Dedifferentiated amniotic fluid mesenchymal stem cell (primary cell): ENCODE data around the gene LIN7A.
"Not testable (repeated sequence)": the region's sequence is repeated elsewhere in the genome, so short reads cannot be mapped to it uniquely, and the experiment has no call there.

ENCODE experiments used
- DNase-seq: peaks from one replicate; pipeline ENCODE4 v3.0.0-alpha.2; 2016; ENCODE audit errors: extremely low spot score

LIN7A gene

DNA sequence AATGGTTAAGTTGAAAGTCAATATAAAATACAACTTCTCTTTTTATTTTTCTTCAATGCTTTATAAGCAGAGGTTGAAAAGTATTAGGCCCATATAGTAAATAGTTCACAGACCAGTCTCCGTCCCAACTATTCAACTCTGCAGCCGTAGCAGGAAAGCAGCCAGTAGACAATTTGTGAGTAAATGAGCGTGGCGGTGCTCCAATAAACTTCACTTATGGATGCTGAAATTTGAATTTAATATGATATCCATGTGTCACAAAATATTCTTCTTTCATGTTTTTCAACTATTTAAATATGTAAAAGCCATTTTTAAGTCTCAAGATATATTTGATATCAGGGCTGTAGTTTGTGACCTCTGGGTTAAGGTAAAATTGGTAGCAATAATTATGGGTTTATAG, 17.7 kb downstream of the LIN7A start:
- no peak for DNase-seq

- no peak for DNase-seq
Measured at GRCh38 chr12:80917651-80918050, 20.1 kb downstream of the LIN7A start.

DNA sequence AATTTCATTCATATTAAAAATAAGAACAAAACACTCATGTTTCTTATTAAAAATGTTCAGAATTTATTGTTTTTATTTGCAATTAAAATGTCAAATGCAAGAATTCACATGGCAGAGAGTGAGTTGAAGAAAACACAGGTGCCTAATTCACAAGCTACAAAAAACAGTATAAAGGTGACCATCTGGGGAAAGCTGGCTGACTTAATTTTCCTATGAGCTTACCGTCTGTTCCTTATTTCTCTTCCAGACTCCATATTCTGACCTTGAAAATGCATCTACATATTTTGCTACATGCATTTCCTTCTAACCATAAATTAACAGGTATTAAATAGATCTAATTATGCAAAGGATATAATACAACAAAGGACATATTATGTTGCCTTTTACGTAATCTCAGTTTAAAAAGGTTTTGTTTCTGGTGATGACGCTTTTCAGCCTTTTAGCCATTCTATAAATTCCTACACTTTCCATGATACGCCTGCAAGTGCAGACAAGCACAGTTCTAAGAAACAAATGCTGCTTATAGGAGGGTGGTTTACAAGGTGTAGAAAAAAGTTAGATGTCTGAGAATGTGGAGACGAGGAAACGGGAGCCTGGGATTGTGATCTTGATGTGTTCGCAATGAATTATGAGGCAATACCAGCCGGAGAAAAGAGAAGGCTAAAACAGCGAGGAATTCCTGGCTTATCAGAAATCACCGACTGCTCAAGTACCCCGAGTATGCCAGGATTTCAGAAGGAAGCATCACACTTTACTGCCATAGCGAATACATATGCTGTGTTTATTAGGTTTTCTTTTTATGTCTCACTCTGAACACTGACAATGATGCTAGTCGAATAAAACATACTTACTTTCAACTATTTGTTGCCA, 24.6 kb downstream of the LIN7A start:
- DNase-seq, result no peak

- DNase-seq, result no peak
Measured at GRCh38 chr12:80909370-80909769, 28.4 kb downstream of the LIN7A start.

- no peak for DNase-seq
Measured at GRCh38 chr12:80902711-80903110, 35.0 kb downstream of the LIN7A start.

GRCh38 chr12:80901661-80902060, 36.1 kb downstream of the LIN7A start:
- no peak for DNase-seq

DNA sequence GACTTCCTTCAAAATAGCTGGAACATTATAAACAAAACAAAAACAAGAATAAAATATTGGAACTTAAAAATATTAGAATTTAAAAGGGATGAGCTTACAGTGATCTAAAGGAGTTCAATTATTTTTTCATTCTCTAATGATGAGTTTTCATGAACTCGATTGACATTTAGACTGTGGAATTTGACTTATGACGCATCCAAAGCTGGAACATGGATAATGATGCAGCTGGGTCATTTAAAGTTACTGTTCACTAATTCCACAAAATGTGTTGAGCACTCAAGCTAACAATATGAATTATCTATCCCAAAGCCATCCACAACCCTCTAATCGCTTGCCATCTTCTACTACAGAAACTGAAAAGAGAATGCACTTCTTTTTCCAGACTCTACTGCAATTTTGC, 42.5 kb downstream of the LIN7A start:
- DNase-seq, result no peak

DNA sequence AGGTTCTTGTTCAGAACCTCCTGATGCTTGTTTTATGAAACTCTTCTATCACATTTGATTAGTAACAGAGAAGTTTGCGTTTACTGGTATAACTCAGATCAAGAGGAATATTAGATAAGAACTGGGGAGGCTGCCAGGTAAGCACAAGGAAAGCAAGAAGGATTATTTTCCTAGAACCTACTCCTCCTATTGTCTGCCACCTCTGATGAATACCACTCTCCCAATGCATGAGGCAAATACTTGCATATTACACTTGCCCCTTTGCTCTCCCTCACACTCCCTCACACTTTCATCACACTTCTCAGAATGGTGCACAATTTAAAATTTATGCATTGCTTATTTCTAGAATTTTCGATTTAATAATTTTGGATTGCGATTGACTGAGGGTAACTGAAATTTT, 43.6 kb downstream of the LIN7A start:
- no peak for DNase-seq

GRCh38 chr12:80892597-80893445, 44.9 kb downstream of the LIN7A start:
- peak; percentile 32 for DNase-seq

DNA sequence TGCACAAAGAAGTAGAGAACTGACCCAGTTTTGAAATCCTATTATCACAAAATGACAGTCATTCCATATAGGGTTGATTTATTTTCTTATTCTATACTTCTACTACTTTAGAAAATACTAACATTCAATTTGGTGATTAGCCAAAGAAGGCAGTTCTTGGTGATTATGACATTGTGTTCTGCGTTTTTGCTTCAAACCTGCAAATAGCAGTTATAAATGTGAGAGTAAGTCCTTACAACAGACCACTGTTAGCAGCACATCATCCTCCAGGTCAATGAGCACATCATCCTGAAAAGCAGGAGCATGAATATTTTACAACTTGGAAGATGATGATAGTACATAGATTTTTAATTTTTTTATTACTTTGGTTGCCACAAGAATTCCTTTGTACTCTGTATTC, 53.1 kb downstream of the LIN7A start:
- no peak for DNase-seq

- DNase-seq, result no peak
Measured at GRCh38 chr12:80881106-80881505, 56.6 kb downstream of the LIN7A start.

GRCh38 chr12:80878452-80878851, 59.3 kb downstream of the LIN7A start:
- not testable (repeated sequence) for DNase-seq

DNA sequence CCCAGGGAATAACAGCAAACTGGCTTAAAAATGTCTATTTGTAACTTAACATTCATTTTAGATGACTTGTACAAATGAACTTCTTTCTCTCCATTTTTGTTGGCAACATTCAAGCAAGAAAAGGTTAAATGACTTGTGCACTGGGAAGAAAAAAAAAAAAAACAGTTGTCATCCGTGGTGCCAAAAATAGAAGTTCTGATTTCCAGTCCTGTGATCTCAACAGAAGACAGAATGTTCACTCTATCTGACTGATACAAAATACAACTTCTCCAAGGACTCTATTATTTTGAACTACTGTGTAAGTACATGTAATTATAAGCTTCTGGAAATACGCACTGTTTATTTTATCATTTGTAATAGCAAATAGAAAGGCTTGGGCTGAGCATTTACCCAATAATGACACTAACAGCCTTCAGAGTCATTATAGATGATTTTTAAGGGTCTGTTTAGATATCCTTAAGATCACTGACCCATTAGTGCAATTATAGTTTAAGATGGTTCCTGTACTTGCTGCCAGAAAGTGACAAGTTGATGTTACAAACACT, 59.9 kb downstream of the LIN7A start:
- DNase-seq, result no peak

- DNase-seq, result no peak
Measured at GRCh38 chr12:80872053-80872452, 65.7 kb downstream of the LIN7A start.

GRCh38 chr12:80869264-80869663, 68.5 kb downstream of the LIN7A start:
- no peak for DNase-seq

GRCh38 chr12:80868576-80868975, 69.2 kb downstream of the LIN7A start:
- DNase-seq, result no peak

GRCh38 chr12:80867941-80868340, 69.8 kb downstream of the LIN7A start:
- no peak for DNase-seq

GRCh38 chr12:80864046-80864735, 73.5 kb downstream of the LIN7A start:
- DNase-seq, result no peak

- no peak for DNase-seq
Measured at GRCh38 chr12:80862531-80862930, 75.2 kb downstream of the LIN7A start.

- DNase-seq, result peak; percentile 48
Measured at GRCh38 chr12:80861641-80862378, 75.9 kb downstream of the LIN7A start.

GRCh38 chr12:80860928-80861327, 76.8 kb downstream of the LIN7A start:
- no peak for DNase-seq
